ENCODE data around the gene CAPN8.
"Not testable (repeated sequence)": the region's sequence is repeated elsewhere in the genome, so short reads cannot be mapped to it uniquely, and the experiment has no call there.

The CAPN8 gene

GRCh38 chr1:223519116-223519515 is 146.4 kb downstream of the CAPN8 start:
- no peak for DNase-seq

GRCh38 chr1:223518553-223518952 is 146.9 kb downstream of the CAPN8 start:
- not testable (repeated sequence) for DNase-seq

GRCh38 chr1:223515926-223516325 is 149.6 kb downstream of the CAPN8 start:
- DNase-seq, result no peak

- peak; percentile 13 to 62 for DNase-seq
Measured at GRCh38 chr1:223515421-223515820, 150.1 kb downstream of the CAPN8 start.

GRCh38 chr1:223514644-223515043 is 150.9 kb downstream of the CAPN8 start:
- DNase-seq, result no peak

GRCh38 chr1:223513309-223513708 is 152.2 kb downstream of the CAPN8 start:
- DNase-seq, result no peak

- DNase-seq, result no peak
Measured at GRCh38 chr1:223512057-223512456, 153.4 kb downstream of the CAPN8 start.

GRCh38 chr1:223508796-223509195 is 156.7 kb downstream of the CAPN8 start:
- DNase-seq, result no peak

GRCh38 chr1:223504741-223505140 is 160.8 kb downstream of the CAPN8 start:
- DNase-seq, result no peak

GRCh38 chr1:223503348-223503747 is 162.2 kb downstream of the CAPN8 start:
- DNase-seq, result no peak

GRCh38 chr1:223500560-223501425 is 164.7 kb downstream of the CAPN8 start:
- DNase-seq, result no peak

- no peak for DNase-seq
Measured at GRCh38 chr1:223496883-223497282, 168.6 kb downstream of the CAPN8 start.

GRCh38 chr1:223494926-223495645 is 170.4 kb downstream of the CAPN8 start:
- no peak for DNase-seq

- no peak for DNase-seq
Measured at GRCh38 chr1:223492044-223492443, 173.5 kb downstream of the CAPN8 start.
